ENCODE data around the gene PDZRN4.
"Not testable (repeated sequence)": the region's sequence is repeated elsewhere in the genome, so short reads cannot be mapped to it uniquely, and the experiment has no call there.

Gene PDZRN4

DNA sequence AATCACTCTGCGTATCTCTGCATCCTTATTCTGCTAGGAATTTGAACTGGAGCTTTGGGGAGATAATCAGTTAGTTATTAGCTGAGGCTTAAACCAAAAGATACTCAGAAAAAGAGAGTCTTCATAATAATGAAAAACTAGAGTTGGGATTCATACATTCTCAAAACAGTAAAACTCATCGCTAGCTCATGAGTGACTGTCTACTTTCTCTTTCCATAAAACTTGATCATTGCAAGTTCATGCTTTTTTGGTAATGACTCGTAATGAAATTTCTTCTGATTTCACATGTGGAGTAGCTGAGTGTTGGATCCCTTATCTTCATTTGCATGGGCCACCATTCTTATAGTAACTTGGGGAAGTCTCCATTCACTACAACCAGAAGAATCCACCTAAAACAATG lies 397.7 kb downstream of the PDZRN4 start:
- no peak for DNase-seq

DNA sequence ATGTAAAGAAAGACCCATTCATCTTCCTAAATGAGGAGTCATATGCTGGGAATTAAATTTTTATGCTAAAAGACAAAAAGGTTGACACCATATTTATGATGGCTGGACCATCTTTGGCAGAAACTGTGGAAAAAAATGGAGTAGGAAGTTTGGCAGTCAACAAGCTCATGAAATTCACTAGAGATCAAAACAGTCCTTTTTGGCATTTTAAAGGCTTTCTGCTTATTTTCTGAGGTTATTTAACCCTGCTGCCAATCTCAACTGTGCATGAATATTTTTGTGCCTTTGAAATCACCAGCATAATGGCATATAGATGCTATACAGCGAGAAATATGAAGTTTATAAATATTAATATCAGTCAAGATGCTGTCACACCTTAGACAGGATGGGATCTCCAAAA lies 399.5 kb downstream of the PDZRN4 start:
- DNase-seq = no peak

GRCh38 chr12:41589878-41590277 lies 401.8 kb downstream of the PDZRN4 start:
- DNase-seq = no peak

GRCh38 chr12:41596190-41596589 lies 408.1 kb downstream of the PDZRN4 start:
- DNase-seq = no peak

DNA sequence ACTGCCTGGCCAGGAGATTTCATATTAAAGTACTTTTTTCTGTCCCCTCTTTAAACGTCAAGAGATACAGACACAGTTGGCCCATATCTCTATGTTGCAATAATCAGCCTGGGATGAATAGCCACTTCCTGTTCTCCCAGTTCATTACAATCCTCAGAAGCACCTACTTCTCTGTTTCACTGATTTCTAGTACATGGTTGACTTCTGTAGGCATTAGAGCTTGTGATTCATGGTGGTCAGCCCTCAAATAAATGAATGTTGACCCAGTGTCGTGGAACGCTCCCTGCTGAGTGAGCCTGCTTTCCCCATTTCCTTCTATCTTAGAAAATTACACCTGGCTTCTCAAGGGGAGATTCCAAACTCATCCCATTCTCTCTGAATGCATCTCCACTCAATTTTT lies 416.7 kb downstream of the PDZRN4 start:
- no peak for DNase-seq

GRCh38 chr12:41605545-41606305 lies 417.6 kb downstream of the PDZRN4 start:
- no peak for DNase-seq

DNA sequence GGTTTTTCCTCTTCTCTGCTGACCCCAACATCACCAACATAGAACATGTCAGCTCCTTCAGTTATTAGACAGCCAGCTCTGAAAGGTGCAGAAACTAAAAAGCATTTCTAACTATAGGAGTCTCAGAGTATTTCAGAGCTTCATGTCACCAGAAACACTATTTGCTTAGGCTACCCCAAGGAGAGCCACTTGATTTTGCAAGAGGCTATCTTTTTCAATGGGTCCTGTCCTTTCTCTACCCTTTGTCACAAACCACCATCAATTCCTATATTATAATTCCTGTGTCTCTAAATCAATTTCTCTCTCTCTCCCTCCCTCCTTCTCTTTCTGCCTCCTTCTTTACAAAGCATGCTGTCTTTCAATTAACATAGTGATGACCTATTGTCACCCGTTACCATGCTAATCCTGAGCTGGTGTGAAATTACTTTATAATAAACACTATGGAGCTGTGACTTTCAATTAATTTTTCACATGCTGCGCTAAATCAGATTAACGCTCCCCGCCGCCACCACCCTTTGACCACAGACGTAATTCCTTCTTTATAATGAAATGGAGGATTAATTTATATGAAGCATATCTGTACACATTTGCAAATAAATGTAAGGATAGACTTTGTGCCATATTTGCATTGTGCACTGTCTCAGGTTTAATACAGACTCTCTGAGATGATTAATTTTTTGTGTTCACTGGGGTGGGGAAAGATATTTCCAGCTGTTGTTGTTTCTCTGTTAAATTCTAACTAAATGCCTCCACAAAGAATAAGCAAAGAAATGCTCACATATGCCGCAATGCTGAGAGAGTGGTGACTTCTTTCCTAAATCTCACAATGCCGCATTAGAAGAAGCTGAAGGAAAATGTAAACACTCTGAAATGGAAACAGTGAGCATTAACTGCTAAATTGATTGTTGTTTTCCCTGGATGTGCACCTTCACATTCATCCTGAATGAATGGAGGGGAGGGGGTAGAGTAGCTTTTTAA lies 418.6 kb downstream of the PDZRN4 start:
- no peak for DNase-seq

DNA sequence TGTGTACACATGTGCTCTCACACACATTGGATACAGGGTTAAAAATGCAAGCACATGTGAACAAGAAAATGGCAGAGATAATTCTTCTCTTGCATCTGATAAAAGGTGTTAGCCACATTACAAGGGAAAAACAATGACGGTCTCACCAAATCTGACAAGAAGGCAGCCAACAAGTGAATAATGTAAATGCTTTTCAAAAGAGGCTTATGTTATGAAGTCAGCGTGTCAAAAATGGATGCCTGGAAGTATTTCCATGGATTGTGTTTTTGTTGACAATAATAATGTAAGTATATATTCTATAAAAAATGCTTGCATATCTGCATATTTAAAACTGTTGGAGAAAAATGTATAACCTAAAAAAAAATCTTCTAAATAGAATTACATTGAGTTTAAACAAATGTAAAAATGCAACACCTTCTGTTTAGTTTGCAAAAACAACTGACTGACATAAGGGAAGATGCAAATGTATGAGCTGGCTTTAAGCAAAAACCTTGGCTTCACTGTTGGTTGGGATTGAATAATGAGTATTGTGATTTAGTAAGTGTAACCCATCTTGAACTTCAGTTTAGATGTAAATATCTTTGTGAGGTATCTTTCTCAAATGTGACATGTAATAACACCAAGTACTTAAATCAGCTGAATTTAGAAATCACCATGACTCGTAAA lies 424.9 kb downstream of the PDZRN4 start:
- no peak for DNase-seq

DNA sequence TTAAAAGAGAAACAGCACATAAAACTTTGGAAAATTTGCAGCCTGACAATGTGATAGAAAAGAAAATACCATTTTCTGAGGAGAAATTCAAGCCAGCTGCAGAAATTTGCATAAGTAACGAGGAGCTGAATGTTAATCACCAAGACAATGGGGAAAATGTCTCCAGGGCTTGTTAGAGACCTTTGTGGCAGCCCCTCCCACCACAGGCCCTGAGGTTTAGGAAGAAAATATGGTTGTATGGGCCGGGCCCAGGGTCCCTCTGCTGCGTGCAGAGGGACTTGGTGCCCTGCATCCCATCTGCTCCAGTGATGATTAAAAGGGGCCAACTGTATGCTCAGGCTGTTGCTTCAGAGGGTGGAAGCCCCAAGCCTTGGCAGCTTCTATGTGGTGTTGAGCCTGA lies 427.1 kb downstream of the PDZRN4 start:
- DNase-seq = not testable (repeated sequence)

DNA sequence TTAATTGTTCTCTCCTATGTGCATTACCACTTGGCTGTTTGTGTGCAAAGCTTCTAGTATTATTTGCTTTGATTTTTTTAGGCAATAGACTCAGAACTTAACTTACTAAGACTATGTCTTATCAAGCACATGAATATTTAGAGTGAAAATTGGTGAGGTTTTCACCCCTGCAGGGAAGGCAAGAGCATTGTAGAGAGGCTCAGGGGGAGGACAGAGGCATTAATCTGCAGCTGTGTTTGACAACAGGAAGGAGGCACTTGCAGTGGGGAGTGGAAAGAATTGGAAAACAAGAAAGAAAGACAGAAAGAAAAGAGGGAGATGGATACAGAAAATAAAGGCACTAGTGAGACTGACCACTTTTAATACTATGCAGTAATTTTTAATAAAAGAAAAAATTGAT lies 431.6 kb downstream of the PDZRN4 start:
- DNase-seq = peak; percentile 70

GRCh38 chr12:41621291-41621690 lies 433.2 kb downstream of the PDZRN4 start:
- peak; percentile 31 for DNase-seq
